ENCODE measurements around the gene SNAPC4. TPM values are rescaled to one million over a fixed set of nuclear protein-coding genes. Genes with fewer than 3 reads are reported as not detected.

The SNAPC4 gene
- total RNA-seq, 1 donor = 11.7 TPM

- DNase-seq (ENCODE audit: low read depth) = no peak
- H3K4me3 ChIP-seq (ENCODE audit: low read depth, low read length) = no peak overlapping the region
- TF ChIP-seq CTCF (IDR thresholded peaks at IDR 0.05; ENCODE audit: insufficient read depth, low read depth, low read length) = no peak
Observed at GRCh38 chr9:136424750-136425362, 24.9 kb upstream of the SNAPC4 start.

GRCh38 chr9:136423432-136424146 is 23.6 kb upstream of the SNAPC4 start:
- H3K4me3 ChIP-seq (ENCODE audit: low read depth, low read length) = no peak overlapping the region
- TF ChIP-seq CTCF (IDR thresholded peaks at IDR 0.05; ENCODE audit: insufficient read depth, low read depth, low read length) = no peak
- DNase-seq (ENCODE audit: low read depth) = no peak

GRCh38 chr9:136422876-136423275 is 22.9 kb upstream of the SNAPC4 start:
- no peak for DNase-seq (ENCODE audit: low read depth)
- TF ChIP-seq CTCF (IDR thresholded peaks at IDR 0.05; ENCODE audit: insufficient read depth, low read depth, low read length) = no peak
- H3K4me3 ChIP-seq (ENCODE audit: low read depth, low read length) = no peak overlapping the region

- no peak for TF ChIP-seq CTCF (IDR thresholded peaks at IDR 0.05; ENCODE audit: insufficient read depth, low read depth, low read length)
- H3K4me3 ChIP-seq (ENCODE audit: low read depth, low read length) = no peak overlapping the region
- DNase-seq (ENCODE audit: low read depth) = no peak
Observed at GRCh38 chr9:136421791-136422190, 21.8 kb upstream of the SNAPC4 start.

- DNase-seq (ENCODE audit: low read depth) = no peak
- no peak for TF ChIP-seq CTCF (IDR thresholded peaks at IDR 0.05; ENCODE audit: insufficient read depth, low read depth, low read length)
- no peak overlapping the region for H3K4me3 ChIP-seq (ENCODE audit: low read depth, low read length)
Observed at GRCh38 chr9:136419092-136419420, 19.1 kb upstream of the SNAPC4 start.

- H3K4me3 ChIP-seq (ENCODE audit: low read depth, low read length) = no peak overlapping the region
- no peak for DNase-seq (ENCODE audit: low read depth)
- no peak for TF ChIP-seq CTCF (IDR thresholded peaks at IDR 0.05; ENCODE audit: insufficient read depth, low read depth, low read length)
Observed at GRCh38 chr9:136418182-136419091, 18.5 kb upstream of the SNAPC4 start.

Data from fibroblast of villous mesenchyme (primary cell).